ENCODE results near the gene RPS6KB1. TPM values are rescaled to one million over a fixed set of nuclear protein-coding genes. Genes with fewer than 3 reads are reported as not detected.

RPS6KB1 gene
- total and polyA plus RNA-seq, 9 of the 15 experiments (the other 6 are each of a cell fraction or from before 2014, with no cell fraction given) = 8.8 to 60.7 (median 35.1) TPM

GRCh38 chr17:59907467-59907866 lies 14.5 kb downstream of the RPS6KB1 start:
- H3K4me2 ChIP-seq (ENCODE audit: insufficient read depth, low read length) = no peak overlapping the region
- TF ChIP-seq ZNF121 (CRISPR knock-in tag; conservative IDR thresholded peaks at IDR 0.05) (peak; percentile 93), CUX1 (CRISPR knock-in tag; IDR thresholded peaks at IDR 0.05) (no peak)
- H3K4me1 ChIP-seq (replicated peaks in 1 of 2; ENCODE audit: control insufficient read depth in 2 of 2, insufficient read depth in 2 of 2, low read length in 2 of 2) = no peaks in the 10 kb centered on the region; a peak in 1 of 5 replicates
- intact Hi-C loops (cut with micrococcal nuclease) (no loop called here), in situ Hi-C loops (cut with MboI) (no loop called here)
- H3K27ac ChIP-seq (ENCODE audit: extremely low read depth, low read depth, low read length) = no peak overlapping the region
- H3K36me3 ChIP-seq (ENCODE audit: control insufficient read depth, insufficient read depth, low read length) = peaks cover 39% of the 10 kb centered on the region; the same call in 2 of the 3 replicates
- BruUV-seq (replicated peaks) = no TSS peak
- H2AFZ ChIP-seq (ENCODE audit: low read depth, low read length) = no peak overlapping the region
- H3K9ac ChIP-seq (ENCODE audit: insufficient read depth in 1 of 2, low read depth in 2 of 2, low read length in 2 of 2) = no peak overlapping the region
- WGBS (ENCODE audit: insufficient coverage, low coverage, missing lambda C conversion rate) = 93% methylated on average over 3 of the region's 3 CpGs
- no peaks in the 10 kb centered on the region for H4K20me1 ChIP-seq (replicated peaks; ENCODE audit: control insufficient read depth, insufficient read depth, low read length)
- peaks cover 53% of the 10 kb centered on the region for H3K79me2 ChIP-seq (ENCODE audit: control insufficient read depth, insufficient read depth, low read length)
- DNase-seq (ENCODE audit: extremely low read depth in 1 of 4, low spot score in 3 of 4) (no peak), ATAC-seq (no peak), FAIRE-seq (no peak)
- no peaks in the 10 kb centered on the region for H3K9me3 ChIP-seq (replicated peaks; ENCODE audit: control insufficient read depth, insufficient read depth, low read depth, low read length)
- ChIA-PET POLR2A (interaction anchor here (0.6 kb wide), 1 partner anchor 752 kb away, joined by 3 read pairs; the partner anchor contains the start of gene PRR11), CTCF (ENCODE audit: low intra/inter-chr PET ratio) (no interaction called here)
- no peaks in the 10 kb centered on the region for H3K9me1 ChIP-seq (ENCODE audit: control insufficient read depth, insufficient read depth, low read length)
- H3K4me3 ChIP-seq = no peak overlapping the region
- no peaks in the 10 kb centered on the region for H3K27me3 ChIP-seq (ENCODE audit: control insufficient read depth in 2 of 2, insufficient read depth in 2 of 2, low read length in 2 of 2)
